Upper lobe of left lung (tissue), 6 donors: ENCODE results near the gene WNT5B. TPM values are rescaled to one million over a fixed set of nuclear protein-coding genes. Genes with fewer than 3 reads are reported as not detected.

Experiments
- ATAC-seq, 2 donors: fragments of 200-7000 bp; cut with Tn5 transposase; one replicate each; pipeline ENCODE4 v1.9.1; 2022; ENCODE audit warnings: mild to moderate bottlenecking in 2 of 2, moderate library complexity in 2 of 2; ENCODE audit not compliant: low FRiP score in 2 of 2
- DNase-seq, 2 donors: peaks; one replicate each; pipeline ENCODE4 v3.0.0-alpha.2; 2019 to 2020
- H3K27ac ChIP-seq, 4 donors: fragments of 200-600 bp; sonication (generic); one replicate each; pipeline ENCODE4 v1.5.1; 2016 to 2019
- H3K27me3 ChIP-seq, 4 donors: fragments of 200-600 bp; sonication (generic); one replicate each; pipeline ENCODE4 v1.5.1; 2017 to 2019
- H3K36me3 ChIP-seq, 4 donors: fragments of 200-600 bp; sonication (generic); one replicate each; pipeline ENCODE4 v1.5.1; 2016 to 2019
- H3K4me1 ChIP-seq, 4 donors: fragments of 200-600 bp; sonication (generic); one replicate each; pipeline ENCODE4 v1.5.1; 2018 to 2019
- H3K4me3 ChIP-seq, 4 donors: fragments of 200-600 bp; sonication (generic); one replicate each; pipeline ENCODE4 v1.5.1; 2017 to 2019; ENCODE audit warnings: mild to moderate bottlenecking in 2 of 4, moderate library complexity in 1 of 4
- H3K9me3 ChIP-seq, 4 donors: fragments of 200-600 bp; sonication (generic); one replicate each; pipeline ENCODE4 v1.5.1; 2018 to 2019
- EP300 ChIP-seq, 4 donors: sonication (generic); formaldehyde crosslinking; IDR thresholded peaks; one replicate each; pipeline ENCODE4 v1.5.1; 2017; ENCODE audit warnings: antibody characterized with exemption in 4 of 4, control low read depth in 2 of 4
- POLR2A ChIP-seq, 4 donors: fragments of 450-650 bp; IDR thresholded peaks; one replicate each; pipeline ENCODE4 v1.5.1; 2016 to 2017; ENCODE audit warnings: antibody characterized with exemption in 4 of 4, mild to moderate bottlenecking in 2 of 4
- POLR2AphosphoS5 ChIP-seq, 2 donors: sonication (generic); formaldehyde crosslinking; IDR thresholded peaks; one replicate each; pipeline ENCODE4 v1.5.1; 2017; ENCODE audit warnings: antibody characterized with exemption in 2 of 2
- WGBS, 2 donors: methylation state at CpG; one replicate each; pipeline ENCODE4 v1.1.5; 2017 to 2018; 5-methylcytosine and 5-hydroxymethylcytosine counted together
- total RNA-seq, 6 donors: library from RNA; depleted of rRNA in 4 of 6; stranded (reverse); fragments of >200 nt in 4 of 6; gene quantifications; one replicate each; pipeline versions ENCODE4 v1.1.0 to v1.2.1, GENCODE V29; 2016 to 2021
- TF ChIP-seq, protein P1 (sequence below), 6 experiments: fragments of 450-650 bp in 4 of 6; fragments of 200-600 bp in 2 of 6; sonication (generic) in 2 of 6; IDR thresholded peaks; one replicate each; pipeline ENCODE4 v1.5.1; 2016 to 2019; ENCODE audit warnings: antibody characterized with exemption in 6 of 6
- donor health status: DM: no; HTN: no; CAD: no; lungs with moderate emphysema.
- donor health status: DM: no; HTN: yes; CAD: no; lungs with severe emphysema.

Gene WNT5B
- total RNA-seq, 6 donors from 2014 or later = 5.8 to 9.7 (median 7.0) TPM; not detected in 1

DNA sequence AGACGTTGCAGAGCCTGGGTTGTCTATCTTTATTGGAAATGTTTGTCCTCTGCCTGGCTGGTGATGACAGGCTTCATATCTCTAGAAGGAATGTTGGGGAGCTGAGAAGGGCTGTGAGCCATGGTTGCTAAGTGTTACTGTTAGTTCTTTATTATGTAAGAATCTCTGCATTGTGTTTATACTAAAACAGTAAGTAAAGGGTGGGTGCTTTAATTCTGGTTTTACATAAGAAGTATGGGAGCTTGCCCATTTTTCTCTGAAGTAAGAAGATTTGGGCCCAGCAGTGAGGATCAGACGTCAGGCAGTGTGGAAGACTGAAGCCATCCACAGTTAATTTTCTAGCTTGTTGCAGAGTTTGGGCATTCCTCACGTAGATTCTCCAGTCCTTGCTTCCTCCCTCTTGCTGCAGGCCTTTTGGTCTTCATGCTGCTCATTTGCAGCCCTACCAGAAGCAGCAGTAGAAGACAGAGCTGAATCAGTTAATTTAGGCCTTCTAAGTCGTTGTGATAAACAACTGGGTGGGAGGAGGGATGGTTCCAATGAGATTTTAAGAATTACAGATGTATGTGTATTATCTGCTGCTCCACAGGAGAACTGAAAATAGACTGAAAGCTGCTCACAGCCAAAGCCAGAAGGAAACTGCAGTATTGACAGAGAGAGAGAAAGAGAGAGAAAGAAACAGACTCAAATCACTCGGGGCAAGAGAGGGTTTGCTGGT is 21.4 kb downstream of the WNT5B start:
- no peaks in the 10 kb centered on the region for H3K27me3 ChIP-seq
- no peak for DNase-seq
- H3K4me1 ChIP-seq = peaks cover 0 to 7% (median 3%) of the 10 kb centered on the region in 4 donors
- H3K36me3 ChIP-seq = peaks cover 0 to 4% (median 0%) of the 10 kb centered on the region in 4 donors
- H3K9me3 ChIP-seq = no peaks in the 10 kb centered on the region
- WGBS, 2 donors = 38 to 43% methylated on average over 5 of the region's 5 CpGs
- H3K27ac ChIP-seq = no peak overlapping the region
- no peak for ATAC-seq
- TF ChIP-seq POLR2AphosphoS5 (IDR thresholded peaks at IDR 0.05) (no peak), EP300 (IDR thresholded peaks at IDR 0.05) (no peak), POLR2A (IDR thresholded peaks at IDR 0.05) (no peak)
- TF ChIP-seq, protein P1, sequence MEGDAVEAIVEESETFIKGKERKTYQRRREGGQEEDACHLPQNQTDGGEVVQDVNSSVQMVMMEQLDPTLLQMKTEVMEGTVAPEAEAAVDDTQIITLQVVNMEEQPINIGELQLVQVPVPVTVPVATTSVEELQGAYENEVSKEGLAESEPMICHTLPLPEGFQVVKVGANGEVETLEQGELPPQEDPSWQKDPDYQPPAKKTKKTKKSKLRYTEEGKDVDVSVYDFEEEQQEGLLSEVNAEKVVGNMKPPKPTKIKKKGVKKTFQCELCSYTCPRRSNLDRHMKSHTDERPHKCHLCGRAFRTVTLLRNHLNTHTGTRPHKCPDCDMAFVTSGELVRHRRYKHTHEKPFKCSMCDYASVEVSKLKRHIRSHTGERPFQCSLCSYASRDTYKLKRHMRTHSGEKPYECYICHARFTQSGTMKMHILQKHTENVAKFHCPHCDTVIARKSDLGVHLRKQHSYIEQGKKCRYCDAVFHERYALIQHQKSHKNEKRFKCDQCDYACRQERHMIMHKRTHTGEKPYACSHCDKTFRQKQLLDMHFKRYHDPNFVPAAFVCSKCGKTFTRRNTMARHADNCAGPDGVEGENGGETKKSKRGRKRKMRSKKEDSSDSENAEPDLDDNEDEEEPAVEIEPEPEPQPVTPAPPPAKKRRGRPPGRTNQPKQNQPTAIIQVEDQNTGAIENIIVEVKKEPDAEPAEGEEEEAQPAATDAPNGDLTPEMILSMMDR (IDR thresholded peaks at IDR 0.05) = no peak
- H3K4me3 ChIP-seq = no peak overlapping the region

DNA sequence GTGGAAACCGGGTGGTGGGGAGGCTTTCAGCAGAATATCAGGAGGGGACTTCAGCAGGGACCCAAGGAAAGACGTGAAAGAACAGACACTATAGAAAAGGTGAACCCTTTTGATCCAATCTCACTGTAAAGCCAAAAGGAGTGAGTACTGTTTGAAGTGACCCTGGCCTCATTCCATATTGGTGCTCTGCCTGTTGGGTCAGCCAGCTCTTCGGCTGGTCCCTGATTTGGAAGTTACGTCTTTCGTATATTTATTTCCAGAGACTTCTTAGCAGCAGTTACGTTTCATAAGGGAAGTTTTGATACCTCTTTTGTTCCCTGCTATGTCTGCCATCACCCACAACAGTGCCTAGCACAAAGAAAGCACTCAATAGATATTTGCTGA is 21.9 kb downstream of the WNT5B start:
- H3K4me3 ChIP-seq = no peak overlapping the region
- H3K9me3 ChIP-seq = no peaks in the 10 kb centered on the region
- H3K4me1 ChIP-seq = peaks cover 0 to 7% (median 3%) of the 10 kb centered on the region in 4 donors
- TF ChIP-seq POLR2A (IDR thresholded peaks at IDR 0.05) (no peak), EP300 (IDR thresholded peaks at IDR 0.05) (no peak), POLR2AphosphoS5 (IDR thresholded peaks at IDR 0.05) (no peak)
- TF ChIP-seq, protein P1 (IDR thresholded peaks at IDR 0.05) = no peak
- 60 to 77% methylated on average over 6 of the region's 6 CpGs for WGBS, 2 donors
- no peak overlapping the region for H3K27ac ChIP-seq
- ATAC-seq = no peak
- no peak for DNase-seq
- no peaks in the 10 kb centered on the region for H3K27me3 ChIP-seq
- H3K36me3 ChIP-seq = peaks cover 0 to 4% (median 0%) of the 10 kb centered on the region in 4 donors

DNA sequence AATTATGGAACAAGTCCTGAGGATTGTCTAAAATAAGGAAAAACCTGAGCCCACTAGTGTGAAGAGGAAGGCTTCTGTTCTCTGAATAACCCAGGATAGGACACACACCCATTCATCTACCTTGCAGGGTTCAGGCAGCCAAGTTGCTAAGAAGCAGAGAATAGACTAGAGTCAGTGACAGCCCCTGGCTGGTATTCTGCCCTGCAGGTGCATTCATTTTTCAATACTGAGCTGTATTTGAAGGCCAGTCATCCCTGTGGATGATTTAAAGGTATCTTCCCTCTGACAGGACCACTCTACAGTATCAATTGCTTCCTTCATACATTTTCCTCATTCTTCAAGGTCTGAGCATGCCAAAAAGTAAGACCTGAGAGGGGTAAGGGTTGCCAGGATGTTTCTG is 22.9 kb downstream of the WNT5B start:
- no peaks in the 10 kb centered on the region for H3K36me3 ChIP-seq
- no peak overlapping the region for H3K4me3 ChIP-seq
- TF ChIP-seq POLR2A (IDR thresholded peaks at IDR 0.05) (no peak), EP300 (IDR thresholded peaks at IDR 0.05) (no peak), POLR2AphosphoS5 (IDR thresholded peaks at IDR 0.05) (no peak)
- TF ChIP-seq, protein P1 (IDR thresholded peaks at IDR 0.05) = no peak
- ATAC-seq (no peak), DNase-seq (no peak)
- H3K27ac ChIP-seq = no peak overlapping the region
- peaks cover 0 to 9% (median 3%) of the 10 kb centered on the region in 4 donors for H3K4me1 ChIP-seq
- H3K9me3 ChIP-seq = no peaks in the 10 kb centered on the region
- H3K27me3 ChIP-seq = no peaks in the 10 kb centered on the region

DNA sequence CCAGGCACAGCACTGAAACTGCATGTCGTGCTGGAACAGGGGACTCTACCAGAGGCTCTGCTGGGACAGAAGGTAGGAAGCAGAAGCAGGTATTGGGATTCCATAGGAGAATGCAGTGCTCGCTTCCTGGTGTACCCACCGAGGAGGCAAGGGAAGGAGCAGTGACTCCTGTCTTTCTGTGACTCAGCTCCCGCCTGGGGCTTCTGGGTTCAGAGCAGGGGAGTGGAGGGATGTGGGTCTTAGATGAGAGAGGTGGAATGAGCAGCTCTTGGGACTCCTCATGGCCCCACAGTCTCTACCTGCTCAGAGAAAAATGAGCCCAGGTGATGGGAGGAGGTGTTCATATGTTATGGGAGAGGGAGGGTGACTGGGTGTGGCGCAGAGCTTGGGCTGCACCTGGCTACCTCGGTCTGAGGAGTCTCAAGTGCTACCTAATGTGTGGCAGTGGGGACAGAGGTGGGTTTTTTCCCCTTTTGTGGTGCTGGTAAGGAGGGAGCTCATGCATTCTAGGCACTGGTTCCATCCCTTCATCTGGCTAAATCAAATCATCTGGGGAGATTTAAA is 26.3 kb downstream of the WNT5B start:
- TF ChIP-seq POLR2A (IDR thresholded peaks at IDR 0.05) (no peak), POLR2AphosphoS5 (IDR thresholded peaks at IDR 0.05) (no peak), EP300 (IDR thresholded peaks at IDR 0.05) (no peak)
- TF ChIP-seq, protein P1 (IDR thresholded peaks at IDR 0.05) = no peak
- Histone ChIP-seq H3K36me3 (no peaks in the 10 kb centered on the region), H3K4me1 (peaks cover 24 to 41% (median 30%) of the 10 kb centered on the region in 4 donors), H3K27ac (no peak overlapping the region), H3K4me3 (no peak overlapping the region), H3K9me3 (no peaks in the 10 kb centered on the region), H3K27me3 (no peaks in the 10 kb centered on the region)
- 89 to 90% methylated on average over 6 of the region's 6 CpGs for WGBS, 2 donors
- no peak for ATAC-seq
- DNase-seq = no peak
